Measurements from ENCODE around the gene TOB2.

TOB2 gene

DNA sequence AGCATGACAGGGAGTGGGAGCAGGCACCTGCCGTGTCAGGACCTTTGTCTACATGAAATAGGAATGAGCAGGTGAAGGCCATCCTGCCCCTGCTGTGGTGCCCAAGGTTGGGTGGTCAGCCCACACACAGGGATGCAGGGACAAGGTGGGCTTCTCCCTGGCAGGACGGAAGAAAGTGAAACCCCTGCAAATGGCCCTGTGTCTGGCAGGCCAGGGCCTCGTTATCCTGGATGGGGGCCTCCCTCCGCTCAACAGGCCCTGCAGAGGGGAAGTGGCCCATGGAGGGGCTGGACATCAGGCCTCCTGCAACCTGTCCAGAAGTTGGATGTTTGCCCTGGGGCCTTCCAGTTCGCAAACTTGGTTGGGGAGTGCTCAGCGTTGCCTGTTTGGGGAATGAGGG is 14.9 kb downstream of the TOB2 start:
- Histone ChIP-seq H3K4me3 (no peak overlapping the region), H3K4me1 (no peaks in the 10 kb centered on the region), H3K9ac (no peak overlapping the region), H3K36me3 (peaks cover 81% of the 10 kb centered on the region), H3K9me3 (no peaks in the 10 kb centered on the region), H4K20me1 (peaks cover 80% of the 10 kb centered on the region), H3K27me3 (no peaks in the 10 kb centered on the region), H3K27ac (no peak overlapping the region), H3K4me2 (no peak overlapping the region)
- TF ChIP-seq Cebpa-rat (IDR thresholded peaks at IDR 0.05): no peak

- H3K9me3 ChIP-seq: no peaks in the 10 kb centered on the region
- H3K4me1 ChIP-seq: no peaks in the 10 kb centered on the region
- no peak overlapping the region for H3K4me3 ChIP-seq
- peaks cover 72% of the 10 kb centered on the region for H3K36me3 ChIP-seq
- peaks cover 66% of the 10 kb centered on the region for H4K20me1 ChIP-seq
- no peak overlapping the region for H3K27ac ChIP-seq
- no peak overlapping the region for H3K4me2 ChIP-seq
- H3K27me3 ChIP-seq: no peaks in the 10 kb centered on the region
- H3K9ac ChIP-seq: no peak overlapping the region
- TF ChIP-seq Cebpa-rat (IDR thresholded peaks at IDR 0.05): no peak
Observed at GRCh38 chr22:41429951-41430332, 16.7 kb downstream of the TOB2 start.

GRCh38 chr22:41429232-41429950 is 17.2 kb downstream of the TOB2 start:
- no peak overlapping the region for H3K4me3 ChIP-seq
- H3K4me1 ChIP-seq: no peaks in the 10 kb centered on the region
- H3K36me3 ChIP-seq: peaks cover 72% of the 10 kb centered on the region
- H3K4me2 ChIP-seq: no peak overlapping the region
- peaks cover 60% of the 10 kb centered on the region for H4K20me1 ChIP-seq
- TF ChIP-seq Cebpa-rat (IDR thresholded peaks at IDR 0.05): no peak
- H3K27me3 ChIP-seq: no peaks in the 10 kb centered on the region
- no peak overlapping the region for H3K27ac ChIP-seq
- H3K9ac ChIP-seq: no peak overlapping the region
- H3K9me3 ChIP-seq: no peaks in the 10 kb centered on the region

- peaks cover 54% of the 10 kb centered on the region for H3K36me3 ChIP-seq
- no peak for TF ChIP-seq Cebpa-rat (IDR thresholded peaks at IDR 0.05)
Observed at GRCh38 chr22:41425660-41426365, 20.8 kb downstream of the TOB2 start.

DNA sequence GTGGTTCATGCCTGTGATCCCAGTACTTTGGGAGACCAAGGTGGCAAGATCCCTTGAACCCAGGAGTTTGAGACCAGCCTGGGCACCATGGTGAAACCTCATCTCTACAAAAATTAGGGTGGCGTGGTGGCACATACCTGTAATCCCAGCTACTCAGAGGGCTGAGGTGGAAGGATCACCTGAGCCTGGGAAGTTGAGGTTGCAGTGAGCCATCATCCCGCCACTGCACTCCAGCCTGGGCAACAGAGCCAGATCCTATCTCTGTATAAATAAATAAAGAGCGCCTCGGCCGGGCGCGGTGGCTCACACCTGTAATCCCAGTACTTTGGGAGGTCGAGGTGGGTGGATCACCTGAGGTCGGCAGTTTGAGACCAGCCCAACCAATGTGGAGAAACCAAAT is 27.9 kb downstream of the TOB2 start:
- H3K27ac ChIP-seq: no peak overlapping the region
- H3K4me1 ChIP-seq: peaks cover 47% of the 10 kb centered on the region
- TF ChIP-seq Cebpa-rat (IDR thresholded peaks at IDR 0.05): no peak
- no peaks in the 10 kb centered on the region for H3K27me3 ChIP-seq
- no peaks in the 10 kb centered on the region for H4K20me1 ChIP-seq
- H3K4me3 ChIP-seq: no peak overlapping the region
- H3K9me3 ChIP-seq: no peaks in the 10 kb centered on the region
- peaks cover 9% of the 10 kb centered on the region for H3K36me3 ChIP-seq
- no peak overlapping the region for H3K9ac ChIP-seq
- H3K4me2 ChIP-seq: no peak overlapping the region

More at GRCh38 chr22:41425660-41426365, 20.8 kb downstream of the TOB2 start:
- Histone ChIP-seq H4K20me1 (peaks cover 26% of the 10 kb centered on the region; the same call in 1 of the 2 replicates), H3K27me3 (no peaks in the 10 kb centered on the region), H3K9ac (no peak overlapping the region), H3K4me1 (peaks cover 12% of the 10 kb centered on the region), H3K27ac (no peak overlapping the region), H3K4me2 (no peak overlapping the region), H3K4me3 (no peak overlapping the region), H3K9me3 (no peaks in the 10 kb centered on the region)

- H3K4me2 ChIP-seq: no peak overlapping the region
- no peak for TF ChIP-seq Cebpa-rat (IDR thresholded peaks at IDR 0.05)
- no peaks in the 10 kb centered on the region for H4K20me1 ChIP-seq
- no peak overlapping the region for H3K27ac ChIP-seq
- peaks cover 2% of the 10 kb centered on the region; the same call in 1 of the 2 replicates for H3K36me3 ChIP-seq
- peaks cover 47% of the 10 kb centered on the region for H3K4me1 ChIP-seq
- H3K4me3 ChIP-seq: no peak overlapping the region
- no peak overlapping the region for H3K9ac ChIP-seq
- no peaks in the 10 kb centered on the region for H3K27me3 ChIP-seq
- no peaks in the 10 kb centered on the region for H3K9me3 ChIP-seq
Observed at GRCh38 chr22:41417622-41418390, 28.8 kb downstream of the TOB2 start.

- Histone ChIP-seq H4K20me1 (no peaks in the 10 kb centered on the region), H3K36me3 (no peaks in the 10 kb centered on the region; the same call in 1 of the 2 replicates), H3K4me2 (peak overlapping the region; percentile 97), H3K9ac (no peak overlapping the region), H3K4me1 (peaks cover 61% of the 10 kb centered on the region), H3K27me3 (no peaks in the 10 kb centered on the region), H3K27ac (0 out of 2 replicates have a peak overlapping the region, but pooled peaks have one; percentile 96), H3K9me3 (no peaks in the 10 kb centered on the region), H3K4me3 (no peak overlapping the region)
- no peak for TF ChIP-seq Cebpa-rat (IDR thresholded peaks at IDR 0.05)
Observed at GRCh38 chr22:41415554-41415953, 31.0 kb downstream of the TOB2 start.

DNA sequence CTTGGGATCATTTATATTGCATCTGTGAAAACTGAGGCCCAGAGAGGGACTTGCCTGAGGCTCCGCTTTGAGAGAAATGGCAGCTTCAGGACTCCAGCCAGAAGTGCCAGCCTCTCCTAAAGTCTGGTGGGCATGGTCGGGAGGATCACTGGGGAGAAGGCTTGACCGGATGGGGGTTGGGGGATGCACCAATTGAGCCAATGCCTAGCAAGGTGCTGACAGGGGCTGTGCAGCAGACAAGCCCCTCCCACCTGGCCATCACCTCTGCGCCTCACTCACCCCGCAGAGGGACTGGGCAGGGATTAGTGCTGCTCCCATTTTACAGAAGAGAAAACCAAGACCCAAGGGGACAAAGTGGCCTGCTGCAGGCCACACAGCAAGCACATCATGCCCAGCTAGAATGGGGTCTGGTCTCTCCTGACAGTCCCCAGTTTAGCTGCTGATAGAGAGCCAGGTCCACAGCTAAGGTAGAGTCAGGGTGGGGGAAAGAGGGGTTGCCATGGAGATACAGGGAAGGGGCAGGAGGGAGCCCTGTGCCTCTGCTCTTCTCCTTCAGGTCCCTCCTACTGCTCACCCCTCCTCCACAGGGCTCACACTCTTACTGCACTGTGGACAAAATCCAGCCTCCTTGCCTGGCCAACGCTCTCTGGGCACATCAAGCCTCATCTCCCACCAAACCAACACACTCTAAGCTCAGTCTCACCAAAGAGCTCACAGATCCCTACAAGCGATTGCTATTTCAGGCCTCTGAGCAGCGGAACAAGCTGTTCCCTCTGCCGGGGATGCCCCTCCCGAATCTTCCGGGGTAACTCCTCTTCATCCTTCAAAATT is 35.4 kb downstream of the TOB2 start:
- Histone ChIP-seq H3K27ac (peak overlapping the region; percentile 96), H3K4me3 (no peak overlapping the region), H3K4me1 (peaks cover 73% of the 10 kb centered on the region), H3K36me3 (no peaks in the 10 kb centered on the region), H4K20me1 (no peaks in the 10 kb centered on the region), H3K27me3 (no peaks in the 10 kb centered on the region), H3K4me2 (peak overlapping the region; percentile 97), H3K9me3 (no peaks in the 10 kb centered on the region), H3K9ac (peak overlapping the region; percentile 56; the same call in 1 of the 2 replicates)
- no peak for TF ChIP-seq Cebpa-rat (IDR thresholded peaks at IDR 0.05)

DNA sequence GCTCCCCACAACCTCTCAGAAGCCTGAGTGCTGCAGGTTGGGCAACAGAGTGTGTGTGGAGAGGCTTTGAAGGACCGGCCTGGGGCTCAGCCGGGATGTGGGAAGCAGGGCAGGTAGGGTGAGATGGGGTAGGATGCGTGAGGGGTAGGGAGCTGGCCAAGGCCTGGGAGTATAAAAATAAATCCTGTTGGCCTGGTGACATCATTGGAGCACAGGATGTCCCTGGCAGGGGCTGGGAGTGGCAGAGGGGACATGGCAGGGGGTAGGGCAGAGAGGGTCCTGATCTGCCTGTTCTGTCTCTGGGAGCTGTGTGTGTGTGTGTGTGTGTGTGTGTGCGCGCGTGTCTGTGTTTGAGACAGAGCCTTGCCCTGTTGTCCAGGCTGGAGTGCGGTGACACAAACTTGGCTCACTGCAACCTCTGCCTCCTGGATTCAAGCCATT is 36.3 kb downstream of the TOB2 start:
- H3K9me3 ChIP-seq: no peaks in the 10 kb centered on the region
- TF ChIP-seq Cebpa-rat (IDR thresholded peaks at IDR 0.05): no peak
- H3K4me3 ChIP-seq: no peak overlapping the region
- no peaks in the 10 kb centered on the region for H4K20me1 ChIP-seq
- H3K27ac ChIP-seq: peak overlapping the region; percentile 22; the same call in 1 of the 2 replicates
- no peak overlapping the region for H3K4me2 ChIP-seq
- H3K36me3 ChIP-seq: no peaks in the 10 kb centered on the region
- 0 out of 2 replicates have a peak overlapping the region, but pooled peaks have one; percentile 38 for H3K9ac ChIP-seq
- peaks cover 76% of the 10 kb centered on the region for H3K4me1 ChIP-seq
- H3K27me3 ChIP-seq: no peaks in the 10 kb centered on the region
